22Rv1 (cell line): ENCODE measurements around the gene BAHCC1.

Source experiments
- ZFX ChIP-seq: fragments of 450-650 bp; IDR thresholded peaks from 2 replicates; pipeline ENCODE4 v1.6.1; 2017; ENCODE audit warnings: antibody characterized with exemption, borderline replicate concordance
- TF ChIP-seq, protein P1 (sequence below): fragments of 450-650 bp; IDR thresholded peaks from 2 replicates; pipeline ENCODE4 v1.5.1; 2017; ENCODE audit warnings: mild to moderate bottlenecking

DNA sequence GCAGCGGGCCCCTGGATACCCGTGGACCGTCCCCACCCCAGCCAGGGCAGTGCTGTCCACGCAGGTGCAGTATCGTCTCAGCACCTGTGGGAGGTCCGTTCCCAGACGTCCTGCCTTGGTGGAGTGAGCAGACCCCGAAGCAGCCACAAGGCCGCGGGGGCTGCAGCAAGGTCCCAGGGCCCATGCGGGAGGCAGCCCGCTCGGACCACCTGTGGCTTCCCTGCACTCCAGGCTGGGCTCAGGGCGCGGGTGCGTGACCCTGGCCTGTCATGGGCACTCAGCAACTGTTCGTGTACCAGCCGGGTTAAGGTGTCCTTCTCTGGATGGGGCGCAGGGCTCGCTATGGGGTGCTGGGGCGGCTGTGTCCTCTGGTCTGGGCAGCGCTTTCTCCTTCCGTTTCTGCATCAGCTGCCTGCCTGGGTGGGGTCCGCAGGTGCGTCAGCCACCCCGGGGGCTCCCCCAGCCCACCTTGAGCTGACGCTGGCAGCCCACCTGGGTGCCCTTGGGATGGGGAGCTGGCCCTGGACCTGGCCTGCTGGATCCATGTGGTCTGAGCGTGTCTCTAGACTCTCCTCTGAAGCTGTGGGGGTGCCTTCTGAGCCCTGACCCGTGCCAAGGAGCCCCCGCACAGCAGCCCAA, 18.4 kb downstream of the BAHCC1 start:
- TF ChIP-seq, protein P1, sequence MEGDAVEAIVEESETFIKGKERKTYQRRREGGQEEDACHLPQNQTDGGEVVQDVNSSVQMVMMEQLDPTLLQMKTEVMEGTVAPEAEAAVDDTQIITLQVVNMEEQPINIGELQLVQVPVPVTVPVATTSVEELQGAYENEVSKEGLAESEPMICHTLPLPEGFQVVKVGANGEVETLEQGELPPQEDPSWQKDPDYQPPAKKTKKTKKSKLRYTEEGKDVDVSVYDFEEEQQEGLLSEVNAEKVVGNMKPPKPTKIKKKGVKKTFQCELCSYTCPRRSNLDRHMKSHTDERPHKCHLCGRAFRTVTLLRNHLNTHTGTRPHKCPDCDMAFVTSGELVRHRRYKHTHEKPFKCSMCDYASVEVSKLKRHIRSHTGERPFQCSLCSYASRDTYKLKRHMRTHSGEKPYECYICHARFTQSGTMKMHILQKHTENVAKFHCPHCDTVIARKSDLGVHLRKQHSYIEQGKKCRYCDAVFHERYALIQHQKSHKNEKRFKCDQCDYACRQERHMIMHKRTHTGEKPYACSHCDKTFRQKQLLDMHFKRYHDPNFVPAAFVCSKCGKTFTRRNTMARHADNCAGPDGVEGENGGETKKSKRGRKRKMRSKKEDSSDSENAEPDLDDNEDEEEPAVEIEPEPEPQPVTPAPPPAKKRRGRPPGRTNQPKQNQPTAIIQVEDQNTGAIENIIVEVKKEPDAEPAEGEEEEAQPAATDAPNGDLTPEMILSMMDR = no peak
- no peak for TF ChIP-seq ZFX
